ENCODE results near the gene TGM1. TPM values are rescaled to one million over a fixed set of nuclear protein-coding genes. Genes with fewer than 3 reads are reported as not detected.

The TGM1 gene
- total RNA-seq = 1 to 10 TPM; 5.7 to 5.8 TPM

- Mint-ChIP-seq H3K27ac (no peak within 1 kb of the TSS), H3K4me3 (no peak within 1 kb of the TSS), H3K27me3 (no peaks in the 10 kb centered on the region), H3K36me3 (peaks cover 8% of the 10 kb centered on the region), H3K4me1 (peaks cover 3% of the 10 kb centered on the region), H3K9me3 (no peaks in the 10 kb centered on the region)
- POLR2A ChIA-PET = interaction anchor here (1.3 to 2.1 kb wide), 2 partner anchors 8 to 16 kb away, joined by 3 to 9 read pairs; no protein-coding TSS in a partner anchor
- ATAC-seq (ENCODE audit: low read depth) (peak; percentile 15), DNase-seq (no peak)
Measured at GRCh38 chr14:24262821-24263733, at the start of gene TGM1. TSS of gene TGM1 (minus strand) at chr14:24263177. CDS start at chr14:24262352, 825 bp downstream.

DNA sequence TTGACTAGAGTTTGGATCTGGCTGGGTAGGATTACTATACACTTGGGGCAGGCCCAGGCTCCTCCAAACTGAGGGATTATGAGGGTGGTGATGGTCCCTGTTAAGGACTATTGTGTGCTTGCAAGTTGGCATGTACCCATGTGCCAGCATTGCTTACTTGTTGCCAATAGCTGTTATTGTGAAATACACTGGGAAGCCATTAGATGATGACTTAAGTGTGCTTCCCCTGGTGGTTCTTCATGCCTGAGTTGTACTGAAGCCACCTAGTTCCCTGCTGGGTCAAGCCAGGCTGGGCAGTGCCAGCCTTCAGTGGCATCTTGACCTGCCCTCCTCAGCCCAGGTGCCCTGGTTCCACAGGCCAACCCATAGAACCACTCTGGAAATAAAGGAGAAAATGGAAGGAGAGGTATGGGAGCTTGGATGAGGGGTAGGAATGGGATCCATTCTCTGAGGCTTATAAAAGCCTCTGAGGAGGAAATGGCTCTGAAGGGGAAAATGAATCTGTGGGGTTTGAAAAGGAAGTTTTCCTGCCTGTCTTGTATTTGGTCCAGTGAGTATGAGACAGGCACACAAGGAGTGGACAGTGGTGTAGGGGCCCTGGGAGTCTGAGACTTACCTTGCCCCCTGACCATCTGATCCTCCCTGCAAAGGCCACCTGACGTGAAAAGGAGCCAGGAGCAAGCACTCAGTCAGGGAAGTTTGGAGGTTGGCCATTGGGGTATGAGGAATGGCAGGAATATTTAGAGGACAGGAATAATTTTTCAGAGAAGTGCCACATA is 49.0 kb upstream of the TGM1 start:
- DNase-seq (no peak), ATAC-seq (ENCODE audit: low read depth) (no peak)
- peaks cover 26% of the 10 kb centered on the region for H3K36me3 Mint-ChIP-seq
- H3K4me3 Mint-ChIP-seq = peak overlapping the region; percentile 84
- POLR2A ChIA-PET = interaction anchor here (0.6 to 5.7 kb wide), 8 partner anchors 13 to 277 kb away, joined by 3 to 43 read pairs (median 14); partner anchors contain the start of genes CBLN3, DHRS1, IRF9 and KHNYN
- H3K27ac Mint-ChIP-seq = peak overlapping the region; percentile 84
- H3K4me1 Mint-ChIP-seq = peaks cover 65% of the 10 kb centered on the region
- H3K27me3 Mint-ChIP-seq = no peaks in the 10 kb centered on the region
- no peaks in the 10 kb centered on the region for H3K9me3 Mint-ChIP-seq

DNA sequence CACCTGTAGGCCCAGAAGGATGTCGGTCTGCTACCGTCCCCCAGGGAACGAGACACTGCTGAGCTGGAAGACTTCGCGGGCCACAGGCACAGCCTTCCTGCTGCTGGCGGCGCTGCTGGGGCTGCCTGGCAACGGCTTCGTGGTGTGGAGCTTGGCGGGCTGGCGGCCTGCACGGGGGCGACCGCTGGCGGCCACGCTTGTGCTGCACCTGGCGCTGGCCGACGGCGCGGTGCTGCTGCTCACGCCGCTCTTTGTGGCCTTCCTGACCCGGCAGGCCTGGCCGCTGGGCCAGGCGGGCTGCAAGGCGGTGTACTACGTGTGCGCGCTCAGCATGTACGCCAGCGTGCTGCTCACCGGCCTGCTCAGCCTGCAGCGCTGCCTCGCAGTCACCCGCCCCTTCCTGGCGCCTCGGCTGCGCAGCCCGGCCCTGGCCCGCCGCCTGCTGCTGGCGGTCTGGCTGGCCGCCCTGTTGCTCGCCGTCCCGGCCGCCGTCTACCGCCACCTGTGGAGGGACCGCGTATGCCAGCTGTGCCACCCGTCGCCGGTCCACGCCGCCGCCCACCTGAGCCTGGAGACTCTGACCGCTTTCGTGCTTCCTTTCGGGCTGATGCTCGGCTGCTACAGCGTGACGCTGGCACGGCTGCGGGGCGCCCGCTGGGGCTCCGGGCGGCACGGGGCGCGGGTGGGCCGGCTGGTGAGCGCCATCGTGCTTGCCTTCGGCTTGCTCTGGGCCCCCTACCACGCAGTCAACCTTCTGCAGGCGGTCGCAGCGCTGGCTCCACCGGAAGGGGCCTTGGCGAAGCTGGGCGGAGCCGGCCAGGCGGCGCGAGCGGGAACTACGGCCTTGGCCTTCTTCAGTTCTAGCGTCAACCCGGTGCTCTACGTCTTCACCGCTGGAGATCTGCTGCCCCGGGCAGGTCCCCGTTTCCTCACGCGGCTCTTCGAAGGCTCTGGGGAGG is 47.9 kb upstream of the TGM1 start, which contains the start of gene LTB4R:
TSS of gene LTB4R (plus strand) at position 857 of the 959 bp plus-strand sequence. CDS start 4,150 bp downstream, outside the sequence.
- Mint-ChIP-seq H3K36me3 (peaks cover 29% of the 10 kb centered on the region), H3K9me3 (no peaks in the 10 kb centered on the region), H3K4me3 (peak within 1 kb of the TSS; percentile 84), H3K27ac (peak within 1 kb of the TSS; percentile 84), H3K4me1 (peaks cover 66% of the 10 kb centered on the region), H3K27me3 (no peaks in the 10 kb centered on the region)
- ATAC-seq (ENCODE audit: low read depth) (peak; percentile 88), DNase-seq (peak; percentile 83)
- POLR2A ChIA-PET = interaction anchor here (0.6 to 5.7 kb wide), 16 partner anchors 8 to 276 kb away, joined by 3 to 43 read pairs (median 6); partner anchors contain the start of genes ADCY4, CBLN3, DHRS1 and IRF9

DNA sequence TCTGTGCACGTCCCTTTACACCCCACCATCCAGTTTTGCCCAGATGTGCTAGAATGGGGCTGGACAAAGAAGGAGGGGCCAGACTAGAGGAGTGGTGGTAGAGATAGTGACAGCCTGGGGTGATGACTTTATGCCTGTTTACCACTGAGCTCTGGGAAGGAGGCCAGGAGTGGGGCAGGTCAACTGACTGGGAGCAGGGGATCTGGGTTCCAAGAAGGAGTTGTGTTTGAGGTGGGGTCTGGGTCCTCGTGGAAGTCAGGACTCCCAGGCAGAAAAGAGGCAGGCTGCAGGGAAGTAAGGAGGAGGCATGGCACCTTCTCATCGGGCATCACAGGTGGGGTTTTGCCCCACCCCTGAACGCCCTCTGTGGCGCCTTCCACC is 47.3 kb upstream of the TGM1 start:
- H3K27me3 Mint-ChIP-seq = no peaks in the 10 kb centered on the region
- ATAC-seq (ENCODE audit: low read depth) = no peak

DNA sequence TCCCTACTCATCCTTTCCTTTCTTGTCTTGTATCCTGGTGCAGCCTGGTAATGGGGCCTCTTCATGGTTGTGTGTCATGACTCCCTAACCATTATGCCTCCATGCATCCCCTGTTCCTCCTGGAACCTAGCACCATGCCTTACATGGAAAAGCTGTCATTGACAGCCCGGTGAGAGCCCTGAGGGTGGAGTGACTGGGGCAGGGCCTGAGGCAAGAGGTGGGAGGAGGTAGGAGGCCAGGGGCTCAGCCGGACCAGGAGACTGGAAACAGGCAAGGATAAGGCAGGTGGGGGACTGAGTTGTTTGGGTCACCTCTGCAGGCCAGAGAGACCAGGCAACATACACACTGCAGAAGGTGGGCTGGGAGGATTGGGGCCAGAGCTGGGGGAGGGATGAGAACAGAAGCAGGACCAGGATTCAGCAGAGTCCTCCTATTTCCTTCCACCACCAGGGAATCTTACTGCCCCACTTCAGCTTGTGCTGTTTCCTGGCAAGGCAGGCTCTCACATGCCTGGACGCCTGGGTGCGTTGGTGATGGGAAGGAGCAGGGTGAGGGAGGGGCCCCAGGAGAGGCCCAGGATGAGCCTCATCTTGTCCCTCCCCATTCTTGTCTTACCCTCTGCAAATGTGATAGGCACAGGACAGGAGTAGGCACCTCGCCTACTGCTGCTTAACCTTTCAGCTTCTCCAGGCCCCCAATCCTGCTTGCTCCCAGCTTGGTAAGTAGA is 46.7 kb upstream of the TGM1 start, which contains the start of gene LTB4R2:
TSS of gene LTB4R2 (plus strand) at position 603 of the 727 bp plus-strand sequence. CDS start 525 bp downstream, outside the sequence.
- POLR2A ChIA-PET = interaction anchor here (0.6 to 5.7 kb wide), 15 partner anchors 9 to 149 kb away, joined by 3 to 43 read pairs (median 6); partner anchors contain the start of genes ADCY4, CBLN3, DHRS1 and IRF9
- H3K9me3 Mint-ChIP-seq = no peaks in the 10 kb centered on the region
- peaks cover 28% of the 10 kb centered on the region for H3K36me3 Mint-ChIP-seq
- H3K4me1 Mint-ChIP-seq = peaks cover 58% of the 10 kb centered on the region
- peak within 1 kb of the TSS; percentile 84 for H3K4me3 Mint-ChIP-seq
- ATAC-seq (ENCODE audit: low read depth) (no peak), DNase-seq (no peak)
- H3K27ac Mint-ChIP-seq = peak within 1 kb of the TSS; percentile 82
- no peaks in the 10 kb centered on the region for H3K27me3 Mint-ChIP-seq

More for the DNA sequence above, 47.3 kb upstream of the TGM1 start:
- no peak for DNase-seq
- POLR2A ChIA-PET = interaction anchor here (0.7 to 5.7 kb wide), 14 partner anchors 8 to 149 kb away, joined by 3 to 43 read pairs (median 6); partner anchors contain the start of genes ADCY4, CBLN3, DHRS1 and IRF9
- peaks cover 26% of the 10 kb centered on the region for H3K36me3 Mint-ChIP-seq
- peak overlapping the region; percentile 84 for H3K4me3 Mint-ChIP-seq
- H3K4me1 Mint-ChIP-seq = peaks cover 62% of the 10 kb centered on the region
- H3K27ac Mint-ChIP-seq = peak overlapping the region; percentile 82
- H3K9me3 Mint-ChIP-seq = no peaks in the 10 kb centered on the region

DNA sequence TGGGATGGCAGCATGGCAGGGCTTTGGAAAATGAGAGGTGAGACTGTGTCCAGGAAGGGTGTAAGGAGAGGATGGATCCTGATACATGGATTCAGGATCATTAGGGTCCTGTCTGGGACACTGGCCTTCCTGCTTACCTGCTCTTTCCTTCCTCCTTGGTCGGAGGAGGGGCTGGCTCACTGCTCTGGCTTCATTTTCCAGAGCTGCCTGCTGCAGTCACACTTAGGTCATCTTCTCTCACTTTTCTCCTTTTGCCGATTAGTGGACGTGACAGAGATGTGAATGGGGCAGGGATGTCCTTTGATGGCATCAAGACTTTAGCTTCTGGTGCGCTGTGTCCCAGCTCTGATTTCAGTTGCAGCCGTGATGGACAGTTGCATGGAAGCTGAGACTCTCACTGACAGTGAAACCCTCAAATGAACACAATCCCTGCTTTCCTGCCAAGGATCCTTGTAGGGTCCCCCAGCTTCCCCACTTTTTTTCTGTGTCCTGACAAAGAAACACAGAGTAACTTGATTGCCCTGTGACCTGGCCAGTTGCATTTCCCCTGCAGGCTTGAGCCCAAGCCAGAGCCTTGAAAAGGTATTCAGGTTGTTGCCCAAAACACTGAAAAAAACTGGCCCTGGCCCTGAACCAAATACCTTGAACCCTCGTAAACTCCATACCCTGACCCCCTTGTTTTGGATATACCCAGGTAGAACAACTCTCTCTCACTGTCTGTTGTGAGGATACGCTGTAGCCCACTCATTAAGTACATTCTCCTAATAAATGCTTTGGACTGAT is 45.6 kb upstream of the TGM1 start:
- Mint-ChIP-seq H3K9me3 (no peaks in the 10 kb centered on the region), H3K4me1 (peaks cover 47% of the 10 kb centered on the region), H3K4me3 (no peak overlapping the region), H3K27me3 (no peaks in the 10 kb centered on the region), H3K36me3 (peaks cover 29% of the 10 kb centered on the region), H3K27ac (no peak overlapping the region)
- DNase-seq (no peak), ATAC-seq (ENCODE audit: low read depth) (no peak)
- POLR2A ChIA-PET = interaction anchor here (0.6 to 5.7 kb wide), 10 partner anchors 9 to 147 kb away, joined by 3 to 32 read pairs (median 4); partner anchors contain the start of genes CBLN3, DHRS1, IRF9 and KHNYN

DNA sequence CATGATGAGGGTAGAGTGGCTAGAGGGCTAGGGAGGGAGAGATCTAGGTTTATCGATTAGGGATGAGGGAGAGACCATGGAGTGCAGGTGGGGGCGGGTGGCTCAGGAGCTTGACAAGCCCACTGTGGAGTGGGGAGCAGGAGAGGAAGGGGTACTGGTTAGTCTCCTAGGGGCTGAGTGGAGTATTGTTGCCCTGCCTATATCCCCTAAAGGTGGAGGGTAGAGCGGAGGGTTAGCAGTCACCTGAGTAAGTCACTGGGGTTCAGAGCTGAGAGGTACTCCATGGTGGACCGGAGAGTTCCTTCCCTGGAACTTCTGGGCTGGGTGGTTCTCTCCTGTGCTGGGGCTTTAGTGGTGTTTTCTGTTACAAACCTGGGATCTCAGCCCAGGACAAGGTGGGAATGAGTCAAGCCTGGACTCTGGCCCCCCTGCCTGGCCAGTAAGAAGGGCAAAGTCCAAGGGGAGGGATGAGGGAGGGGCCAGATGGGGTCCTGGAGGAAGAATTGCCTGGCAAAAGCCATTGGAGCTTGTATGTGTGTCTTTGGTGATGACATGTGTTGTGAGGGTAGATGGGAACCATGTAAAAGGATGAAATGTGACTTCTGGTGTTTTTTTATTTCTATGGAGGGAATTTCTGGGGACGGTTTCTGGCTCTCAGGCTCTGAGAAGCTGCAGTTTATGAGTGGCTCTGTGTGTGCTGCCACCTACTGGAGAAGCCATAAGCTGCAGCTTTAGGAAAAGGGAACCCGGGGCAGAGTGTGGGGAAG is 44.8 kb upstream of the TGM1 start, which contains the start of gene CIDEB:
TSS of gene CIDEB (minus strand) at position 403 of the 767 bp plus-strand sequence. CDS start at position 284, 119 bp downstream.
- ATAC-seq (ENCODE audit: low read depth) = no peak
- H3K27ac Mint-ChIP-seq = peak within 1 kb of the TSS; percentile 65
- no peaks in the 10 kb centered on the region for H3K9me3 Mint-ChIP-seq
- H3K4me1 Mint-ChIP-seq = peaks cover 39% of the 10 kb centered on the region
- no peak within 1 kb of the TSS for H3K4me3 Mint-ChIP-seq
- POLR2A ChIA-PET = interaction anchor here (0.9 to 5.7 kb wide), 9 partner anchors 10 to 146 kb away, joined by 3 to 32 read pairs (median 5); partner anchors contain the start of genes CBLN3, IRF9, KHNYN and MDP1
- peak; percentile 53 for DNase-seq
- no peaks in the 10 kb centered on the region for H3K27me3 Mint-ChIP-seq
- peaks cover 30% of the 10 kb centered on the region for H3K36me3 Mint-ChIP-seq

GRCh38 chr14:24307156-24307574 is 44.2 kb upstream of the TGM1 start:
- peak overlapping the region; percentile 65 for H3K27ac Mint-ChIP-seq
- H3K27me3 Mint-ChIP-seq = no peaks in the 10 kb centered on the region
- no peaks in the 10 kb centered on the region for H3K9me3 Mint-ChIP-seq
- ATAC-seq (ENCODE audit: low read depth) = no peak
- DNase-seq = no peak
- peaks cover 33% of the 10 kb centered on the region for H3K4me1 Mint-ChIP-seq
- no peak overlapping the region for H3K4me3 Mint-ChIP-seq
- POLR2A ChIA-PET = interaction anchor here (3.0 to 5.7 kb wide), 2 partner anchors 36 to 65 kb away, joined by 13 to 32 read pairs; partner anchors contain the start of genes RABGGTA and TINF2
- peaks cover 29% of the 10 kb centered on the region for H3K36me3 Mint-ChIP-seq

DNA sequence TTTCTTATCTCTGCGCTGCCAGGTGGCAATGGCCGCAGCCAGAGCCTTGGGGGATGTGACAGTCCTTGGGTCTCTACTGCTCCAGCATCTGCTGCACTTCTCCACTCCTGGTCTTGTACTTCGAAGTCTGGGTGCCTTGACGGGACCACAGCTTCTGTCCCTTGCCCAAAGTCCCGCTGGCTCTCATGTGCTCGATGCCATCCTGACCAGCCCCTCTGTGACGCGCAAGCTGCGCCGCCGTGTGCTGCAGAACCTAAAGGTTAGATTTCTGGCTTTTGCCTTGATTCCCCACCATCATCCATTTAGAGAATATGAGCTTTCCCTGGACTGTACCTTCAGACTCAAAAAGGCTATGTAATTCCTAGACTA is 41.0 kb upstream of the TGM1 start:
- Mint-ChIP-seq H3K36me3 (peaks cover 25% of the 10 kb centered on the region), H3K4me3 (no peak overlapping the region)

More for the DNA sequence above, 41.0 kb upstream of the TGM1 start:
- Mint-ChIP-seq H3K27me3 (no peaks in the 10 kb centered on the region), H3K4me1 (peaks cover 29% of the 10 kb centered on the region), H3K9me3 (no peaks in the 10 kb centered on the region), H3K27ac (no peak overlapping the region)
- POLR2A ChIA-PET = interaction anchor here (1.6 kb wide), 1 partner anchor 61 kb away, joined by 5 read pairs; the partner anchor contains the start of gene TINF2
- DNase-seq (no peak), ATAC-seq (ENCODE audit: low read depth) (no peak)
